Spleen (tissue), 11 donors: ENCODE data around the gene MEIS2. TPM values are rescaled to one million over a fixed set of nuclear protein-coding genes. Genes with fewer than 3 reads are reported as not detected.

Experiments used
- DNase-seq: peaks from one replicate; pipeline ENCODE4 v3.0.0-alpha.2; 2020
- H3K27ac ChIP-seq, 8 donors: fragments of 200-600 bp; sonication (generic) in 7 of 8; 1 replicate in 4 of 8; 2 replicates in 4 of 8; pipeline versions ENCODE4 v1.5.0 to v1.8.0; 2016 to 2021; ENCODE audit warnings: inconsistent platforms in 4 of 8, mild to moderate bottlenecking in 4 of 8, moderate library complexity in 1 of 8
- H3K27me3 ChIP-seq, 7 donors: fragments of 200-600 bp; sonication (generic) in 6 of 7; replicated peaks in 1 of 7; 1 replicate in 4 of 7; 2 replicates in 3 of 7; pipeline versions ENCODE4 v1.5.0 to v1.8.0; 2016 to 2021; ENCODE audit warnings: inconsistent platforms in 3 of 7, mild to moderate bottlenecking in 1 of 7
- H3K36me3 ChIP-seq, 6 donors: fragments of 200-600 bp; sonication (generic) in 5 of 6; 1 replicate in 4 of 6; 2 replicates in 2 of 6; pipeline versions ENCODE4 v1.5.0 to v1.8.0; 2016 to 2021; ENCODE audit warnings: inconsistent platforms in 2 of 6
- H3K4me1 ChIP-seq, 6 donors: fragments of 200-600 bp; sonication (generic) in 5 of 6; 1 replicate in 3 of 6; 2 replicates in 3 of 6; pipeline versions ENCODE4 v1.5.0 to v1.8.0; 2016 to 2021; ENCODE audit warnings: inconsistent platforms in 3 of 6
- H3K4me3 ChIP-seq, 8 donors: fragments of 200-600 bp; sonication (generic) in 7 of 8; 1 replicate in 4 of 8; 2 replicates in 4 of 8; pipeline versions ENCODE4 v1.5.0 to v1.8.0; 2016 to 2021; ENCODE audit warnings: inconsistent platforms in 4 of 8, mild to moderate bottlenecking in 4 of 8, moderate library complexity in 2 of 8
- H3K9me3 ChIP-seq, 8 donors: fragments of 200-600 bp; sonication (generic) in 7 of 8; 1 replicate in 4 of 8; 2 replicates in 4 of 8; pipeline versions ENCODE4 v1.5.0 to v1.8.0; 2016 to 2021; ENCODE audit warnings: inconsistent platforms in 4 of 8
- CTCF ChIP-seq, 11 experiments: fragments of 200-600 bp in 7 of 11; fragments of 450-650 bp in 4 of 11; sonication (generic) in 4 of 11; IDR thresholded peaks in 8 of 11; conservative IDR thresholded peaks in 3 of 11; 1 replicate in 7 of 11; 2 replicates in 4 of 11; pipeline versions ENCODE4 v1.4.0 to v1.8.0; 2016 to 2021; ENCODE audit warnings: antibody characterized with exemption in 11 of 11, inconsistent platforms in 4 of 11, mild to moderate bottlenecking in 1 of 11
- POLR2A ChIP-seq, 3 donors: fragments of 450-650 bp; IDR thresholded peaks; one replicate each; pipeline ENCODE4 v1.5.1; 2017; ENCODE audit warnings: antibody characterized with exemption in 3 of 3, mild to moderate bottlenecking in 1 of 3
- POLR2AphosphoS5 ChIP-seq, 3 donors: sonication (generic); formaldehyde crosslinking; IDR thresholded peaks; one replicate each; pipeline ENCODE4 v1.5.1; 2017; ENCODE audit warnings: antibody characterized with exemption in 3 of 3
- WGBS, 5 donors: extraction: QIAGEN DNeasy Blood & Tissue Kit in 3 of 5; methylation state at CpG; one replicate each; pipeline versions ENCODE4 v1.1.5 to v1.1.7; 2013 to 2018; 5-methylcytosine and 5-hydroxymethylcytosine counted together
- intact Hi-C: fragments of 100-400 bp; cut with DNase I; formaldehyde crosslinking; loops from one replicate; pipeline ENCODE4 v1.15.0; 2023; ENCODE audit warnings: low total_unique reads
- polyA plus RNA-seq, 3 donors: library from polyadenylated mRNA; stranded (reverse); fragments of 200-250 nt; gene quantifications; one replicate each; pipeline ENCODE4 v1.2.1, GENCODE V29; 2013
- total RNA-seq, 7 donors: library from RNA; depleted of rRNA in 3 of 7; stranded (reverse); fragments of >200 nt in 3 of 7; fragmentation: NEBNext Ultra II Directional in 4 of 7; extraction: Animal tissue kit (Norgen Biotek cat#: 25700) in 4 of 7; gene quantifications; one replicate each; pipeline versions ENCODE4 v1.1.0 to v1.2.1, GENCODE V29; 2016 to 2021
- donor health status: healthy with polysubstance abuse.
- donor health status: DM: no; HTN: no; CAD: no; lungs with moderate emphysema.
- donor health status: DM: no; HTN: no; CAD: no.
- donor health status: Bipolar disorder and iron deficiency.
- donor health status: healthy.
- donor health status: DM: no; HTN: no; CAD: no.
- donor health status: DM: yes; HTN: yes; CAD: no.

The MEIS2 gene
- total and polyA plus RNA-seq, 10 donors: 2.6 to 57.2 (median 23.5) TPM

GRCh38 chr15:36933255-36933990, 166.9 kb downstream of the MEIS2 start:
- intact Hi-C loops: no loop called here
- WGBS, 5 donors: 87 to 94% (median 92%) methylated on average over 5 of the region's 5 CpGs
- Histone ChIP-seq H3K4me1 (no peaks in the 10 kb centered on the region), H3K27me3 (no peaks in the 10 kb centered on the region), H3K36me3 (no peaks in the 10 kb centered on the region), H3K9me3 (peaks cover 0 to 8% (median 0%) of the 10 kb centered on the region in 8 donors), H3K27ac (no peak overlapping the region), H3K4me3 (no peak overlapping the region)
- TF ChIP-seq POLR2AphosphoS5 (IDR thresholded peaks at IDR 0.05): no peak
- no peak for DNase-seq

GRCh38 chr15:36932070-36932469, 168.3 kb downstream of the MEIS2 start:
- 90 to 95% (median 92%) methylated on average over 5 of the region's 5 CpGs for WGBS, 5 donors
- Histone ChIP-seq H3K36me3 (no peaks in the 10 kb centered on the region), H3K4me1 (no peaks in the 10 kb centered on the region), H3K9me3 (peaks cover 0 to 8% (median 0%) of the 10 kb centered on the region in 8 donors), H3K27ac (no peak overlapping the region), H3K27me3 (no peaks in the 10 kb centered on the region), H3K4me3 (no peak overlapping the region)
- TF ChIP-seq POLR2AphosphoS5 (IDR thresholded peaks at IDR 0.05) (no peak), POLR2A (IDR thresholded peaks at IDR 0.05) (no peak), CTCF (IDR thresholded peaks at IDR 0.05 in 8 of 11, conservative IDR thresholded peaks at IDR 0.05 in 3 of 11) (no peak)
- intact Hi-C loops: no loop called here
- DNase-seq: no peak

- no peak for TF ChIP-seq POLR2AphosphoS5 (IDR thresholded peaks at IDR 0.05)
- TF ChIP-seq POLR2A (IDR thresholded peaks at IDR 0.05): no peak
- no peak for TF ChIP-seq CTCF (IDR thresholded peaks at IDR 0.05 in 8 of 11, conservative IDR thresholded peaks at IDR 0.05 in 3 of 11)
- Histone ChIP-seq H3K27ac (no peak overlapping the region), H3K4me1 (peaks cover 0 to 3% (median under 1%) of the 10 kb centered on the region in 6 donors), H3K9me3 (peaks cover 0 to 8% (median 0%) of the 10 kb centered on the region in 8 donors), H3K27me3 (no peaks in the 10 kb centered on the region), H3K4me3 (no peak overlapping the region), H3K36me3 (no peaks in the 10 kb centered on the region)
- intact Hi-C loops: no loop called here
- 53 to 60% (median 58%) methylated on average over 3 of the region's 3 CpGs for WGBS, 5 donors
- DNase-seq: no peak
These were observed 168.9 kb downstream of the MEIS2 start for GRCh38 chr15:36931434-36931833.

GRCh38 chr15:36926427-36926825, 173.9 kb downstream of the MEIS2 start:
- no peak for DNase-seq
- no peaks in the 10 kb centered on the region for H3K36me3 ChIP-seq
- peaks cover 0 to 10% (median 3%) of the 10 kb centered on the region in 6 donors for H3K4me1 ChIP-seq
- peak overlapping the region in 1 of 8 donors; percentile 14 for H3K27ac ChIP-seq
- WGBS, 5 donors: 70 to 85% (median 80%) methylated on average over 3 of the region's 3 CpGs
- no peak overlapping the region for H3K4me3 ChIP-seq
- peaks cover 0 to 8% (median 0%) of the 10 kb centered on the region in 8 donors for H3K9me3 ChIP-seq
- TF ChIP-seq CTCF (IDR thresholded peaks at IDR 0.05 in 8 of 11, conservative IDR thresholded peaks at IDR 0.05 in 3 of 11) (no peak), POLR2A (IDR thresholded peaks at IDR 0.05) (no peak), POLR2AphosphoS5 (IDR thresholded peaks at IDR 0.05) (no peak)
- intact Hi-C loops: no loop called here
- no peaks in the 10 kb centered on the region for H3K27me3 ChIP-seq
